Psoas muscle (tissue), 8 donors: ENCODE measurements around the gene ITPR1. TPM values are rescaled to one million over a fixed set of nuclear protein-coding genes. Genes with fewer than 3 reads are reported as not detected.

ENCODE experiments used
- ATAC-seq, 4 donors: fragments of 200-7000 bp; cut with Tn5 transposase; one replicate each; pipeline ENCODE4 v1.9.1; 2020; ENCODE audit warnings: moderate library complexity in 3 of 4, mild to moderate bottlenecking in 2 of 4
- DNase-seq, 2 donors: peaks; one replicate each; pipeline ENCODE4 v3.0.0-alpha.2; 2020
- H3K27ac ChIP-seq: fragments of 200-600 bp; one replicate; pipeline ENCODE4 v1.8.0; 2022
- H3K27me3 ChIP-seq, 3 donors: fragments of 200-600 bp in 1 of 3; one replicate each; pipeline versions ENCODE4 v1.6.1 to v1.8.0; 2013 to 2022; ENCODE audit warnings: low read length in 2 of 3, mild to moderate bottlenecking in 2 of 3, moderate library complexity in 1 of 3; ENCODE audit not compliant: insufficient read depth in 3 of 3
- H3K36me3 ChIP-seq, 2 donors: fragments of 200-600 bp in 1 of 2; one replicate each; pipeline versions ENCODE4 v1.6.1 to v1.8.0; 2013 to 2022; ENCODE audit warnings: low read depth in 1 of 2, mild to moderate bottlenecking in 1 of 2, moderate library complexity in 1 of 2; ENCODE audit not compliant: insufficient read depth in 1 of 2
- H3K4me1 ChIP-seq: fragments of 200-600 bp; one replicate; pipeline ENCODE4 v1.8.0; 2022
- H3K4me3 ChIP-seq: fragments of 200-600 bp; one replicate; pipeline ENCODE4 v1.8.0; 2022; ENCODE audit warnings: mild to moderate bottlenecking
- H3K9me3 ChIP-seq: fragments of 200-600 bp; one replicate; pipeline ENCODE4 v1.8.0; 2022
- WGBS, 3 donors: extraction: QIAGEN DNeasy Blood & Tissue Kit; methylation state at CpG; one replicate each; pipeline versions ENCODE4 v1.1.6 to v1.1.7; 2013; 5-methylcytosine and 5-hydroxymethylcytosine counted together
- intact Hi-C, 2 donors: fragments of 100-400 bp; cut with DNase I; formaldehyde crosslinking; loops; one replicate each; pipeline versions ENCODE4 v1.11.0 to v1.14.2; 2022
- polyA plus RNA-seq, 3 donors: library from polyadenylated mRNA; stranded (reverse); fragments of 200-250 nt; gene quantifications; one replicate each; pipeline ENCODE4 v1.2.3, GENCODE V29; 2013
- total RNA-seq, 4 donors: library from RNA; stranded (reverse); fragmentation: NEBNext Ultra II Directional in 2 of 4; extraction: Animal tissue kit (Norgen Biotek cat#: 25700) in 2 of 4; gene quantifications; one replicate each; pipeline versions ENCODE4 v1.2.1 to v1.2.4, GENCODE V29; 2021 to 2023
- TF ChIP-seq, protein P1 (sequence below): fragments of 200-600 bp; IDR thresholded peaks from one replicate; pipeline ENCODE4 v1.8.0; 2022; ENCODE audit warnings: antibody characterized with exemption
- donor health status: healthy with polysubstance abuse.
- donor health status: DM: no; HTN: no; CAD: no; lungs with moderate emphysema.
- donor health status: Bipolar disorder and iron deficiency.
- donor health status: healthy.
- donor health status: DM: yes; HTN: yes; CAD: no.
- donor health status: DM: no; HTN: no; CAD: no.
- donor health status: DM: no; HTN: no; CAD: no.
- donor health status: DM: yes; HTN: yes; CAD: no.

ITPR1 gene
- total and polyA plus RNA-seq, 7 donors, result 4.4 to 9.2 (median 8.8) TPM

DNA sequence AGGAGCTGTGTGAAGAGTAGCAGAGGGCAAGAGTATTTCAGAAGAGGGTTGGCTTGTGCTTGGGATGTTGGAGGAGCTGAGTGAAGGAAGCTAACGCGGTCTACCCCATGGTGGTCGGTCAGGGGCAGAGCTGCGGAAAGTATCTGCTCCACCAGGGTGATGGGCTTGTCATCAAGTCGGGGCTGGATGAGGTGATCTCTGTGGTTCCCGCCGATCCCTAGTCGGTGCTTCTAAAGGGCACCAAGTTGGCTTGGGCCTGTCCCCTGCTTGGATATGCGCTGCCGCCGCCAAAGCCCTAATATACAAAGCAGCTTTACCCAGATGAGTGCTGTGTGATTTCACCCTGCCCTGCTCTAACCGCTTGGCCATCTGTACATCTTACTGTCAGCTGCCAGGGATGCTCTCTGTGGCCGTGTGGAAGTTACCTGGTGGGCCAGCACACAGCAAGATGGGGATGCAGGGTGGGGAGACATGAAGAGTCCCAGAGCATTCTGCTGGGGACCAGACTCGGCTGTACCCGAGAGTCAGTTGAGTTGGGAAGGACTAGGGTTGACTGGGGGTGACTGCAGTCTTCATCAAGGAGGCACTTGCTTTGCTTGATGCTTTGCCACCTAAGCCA is 260.0 kb downstream of the ITPR1 start:
- no peak overlapping the region for H3K4me3 ChIP-seq
- no peaks in the 10 kb centered on the region for H3K36me3 ChIP-seq
- no peak for ATAC-seq
- TF ChIP-seq, protein P1, sequence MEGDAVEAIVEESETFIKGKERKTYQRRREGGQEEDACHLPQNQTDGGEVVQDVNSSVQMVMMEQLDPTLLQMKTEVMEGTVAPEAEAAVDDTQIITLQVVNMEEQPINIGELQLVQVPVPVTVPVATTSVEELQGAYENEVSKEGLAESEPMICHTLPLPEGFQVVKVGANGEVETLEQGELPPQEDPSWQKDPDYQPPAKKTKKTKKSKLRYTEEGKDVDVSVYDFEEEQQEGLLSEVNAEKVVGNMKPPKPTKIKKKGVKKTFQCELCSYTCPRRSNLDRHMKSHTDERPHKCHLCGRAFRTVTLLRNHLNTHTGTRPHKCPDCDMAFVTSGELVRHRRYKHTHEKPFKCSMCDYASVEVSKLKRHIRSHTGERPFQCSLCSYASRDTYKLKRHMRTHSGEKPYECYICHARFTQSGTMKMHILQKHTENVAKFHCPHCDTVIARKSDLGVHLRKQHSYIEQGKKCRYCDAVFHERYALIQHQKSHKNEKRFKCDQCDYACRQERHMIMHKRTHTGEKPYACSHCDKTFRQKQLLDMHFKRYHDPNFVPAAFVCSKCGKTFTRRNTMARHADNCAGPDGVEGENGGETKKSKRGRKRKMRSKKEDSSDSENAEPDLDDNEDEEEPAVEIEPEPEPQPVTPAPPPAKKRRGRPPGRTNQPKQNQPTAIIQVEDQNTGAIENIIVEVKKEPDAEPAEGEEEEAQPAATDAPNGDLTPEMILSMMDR, result no peak
- H3K4me1 ChIP-seq, result peaks cover 28% of the 10 kb centered on the region
- intact Hi-C loops, result no loop called here
- WGBS, 3 donors, result 95 to 98% (median 97%) methylated on average over 15 of the region's 15 CpGs
- DNase-seq, result no peak
- no peaks in the 10 kb centered on the region for H3K27me3 ChIP-seq
- H3K9me3 ChIP-seq, result no peaks in the 10 kb centered on the region
- H3K27ac ChIP-seq, result no peak overlapping the region

DNA sequence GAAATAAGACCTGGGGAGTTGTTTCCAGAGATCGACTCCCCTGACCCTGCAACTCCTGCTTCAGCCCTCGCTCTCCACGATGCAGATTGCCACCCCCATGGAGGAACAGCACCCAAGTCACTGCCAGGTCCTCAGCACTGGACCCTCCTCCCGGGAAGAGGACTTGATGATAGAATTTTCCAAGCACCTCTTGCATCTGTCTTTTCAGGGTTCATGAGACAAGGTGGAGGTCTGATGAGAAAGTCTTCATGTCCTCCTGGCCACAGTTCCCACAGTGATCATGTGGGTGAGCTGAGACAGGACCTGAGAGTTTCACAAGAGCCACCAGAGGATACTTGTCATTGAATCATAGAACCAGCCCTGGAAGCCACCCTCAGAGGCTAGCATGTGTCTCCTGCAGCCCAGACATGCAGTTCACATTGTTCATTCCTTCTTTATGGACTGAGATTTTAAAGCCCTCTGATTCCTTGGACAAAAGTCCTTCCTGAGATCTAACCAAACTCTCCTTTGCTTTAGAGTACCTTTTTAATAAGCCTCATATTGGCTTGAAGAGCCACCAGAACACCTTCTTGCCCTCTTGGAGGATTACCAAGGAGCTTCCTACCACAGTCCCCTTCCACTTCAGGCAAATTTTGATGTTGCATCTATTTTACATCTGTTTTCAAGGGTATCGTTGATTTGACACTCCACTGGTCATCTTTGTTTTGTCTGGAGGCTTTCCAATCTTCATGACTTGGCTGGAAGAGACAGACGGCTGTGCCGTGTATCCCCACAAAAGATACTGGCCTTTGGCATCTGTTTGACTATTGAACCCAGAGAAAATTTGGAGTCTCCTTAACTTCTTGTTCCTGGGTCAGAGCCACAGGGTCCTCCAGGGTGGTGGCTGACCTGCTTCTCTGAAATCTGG is 261.3 kb downstream of the ITPR1 start:
- intact Hi-C loops, result no loop called here
- Histone ChIP-seq H3K27ac (no peak overlapping the region), H3K9me3 (no peaks in the 10 kb centered on the region), H3K27me3 (no peaks in the 10 kb centered on the region), H3K36me3 (no peaks in the 10 kb centered on the region), H3K4me1 (peaks cover 25% of the 10 kb centered on the region), H3K4me3 (no peak overlapping the region)
- DNase-seq, result no peak
- 62 to 70% (median 65%) methylated on average over 7 of the region's 7 CpGs for WGBS, 3 donors
- ATAC-seq, result no peak
- TF ChIP-seq, protein P1, result no peak

DNA sequence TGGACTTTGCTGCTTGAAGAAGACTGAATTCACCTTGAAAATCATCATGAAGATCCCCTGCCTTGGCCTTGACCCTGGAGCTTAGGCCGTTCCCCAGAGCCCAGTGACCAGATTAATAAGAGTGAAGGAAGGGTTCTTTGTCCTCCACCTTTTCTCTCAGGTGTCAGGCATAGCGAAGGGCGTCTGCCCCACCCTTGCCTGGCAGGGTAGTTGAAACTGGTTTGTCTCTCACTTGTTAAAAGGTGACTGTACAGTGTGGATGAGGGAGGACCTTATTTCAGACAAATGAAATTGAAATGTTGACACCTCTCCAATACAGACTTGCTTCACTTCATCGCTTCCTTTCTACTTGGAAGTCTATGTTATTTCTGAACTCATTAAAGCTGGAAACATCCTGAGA is 262.4 kb downstream of the ITPR1 start:
- H3K4me3 ChIP-seq, result no peak overlapping the region
- ATAC-seq (no peak), DNase-seq (no peak)
- no peaks in the 10 kb centered on the region for H3K27me3 ChIP-seq
- 96 to 97% (median 96%) methylated on average over 4 of the region's 4 CpGs for WGBS, 3 donors
- H3K4me1 ChIP-seq, result peaks cover 21% of the 10 kb centered on the region
- intact Hi-C loops, result no loop called here
- TF ChIP-seq, protein P1, result no peak
- no peaks in the 10 kb centered on the region for H3K9me3 ChIP-seq
- H3K27ac ChIP-seq, result no peak overlapping the region
- H3K36me3 ChIP-seq, result no peaks in the 10 kb centered on the region

DNA sequence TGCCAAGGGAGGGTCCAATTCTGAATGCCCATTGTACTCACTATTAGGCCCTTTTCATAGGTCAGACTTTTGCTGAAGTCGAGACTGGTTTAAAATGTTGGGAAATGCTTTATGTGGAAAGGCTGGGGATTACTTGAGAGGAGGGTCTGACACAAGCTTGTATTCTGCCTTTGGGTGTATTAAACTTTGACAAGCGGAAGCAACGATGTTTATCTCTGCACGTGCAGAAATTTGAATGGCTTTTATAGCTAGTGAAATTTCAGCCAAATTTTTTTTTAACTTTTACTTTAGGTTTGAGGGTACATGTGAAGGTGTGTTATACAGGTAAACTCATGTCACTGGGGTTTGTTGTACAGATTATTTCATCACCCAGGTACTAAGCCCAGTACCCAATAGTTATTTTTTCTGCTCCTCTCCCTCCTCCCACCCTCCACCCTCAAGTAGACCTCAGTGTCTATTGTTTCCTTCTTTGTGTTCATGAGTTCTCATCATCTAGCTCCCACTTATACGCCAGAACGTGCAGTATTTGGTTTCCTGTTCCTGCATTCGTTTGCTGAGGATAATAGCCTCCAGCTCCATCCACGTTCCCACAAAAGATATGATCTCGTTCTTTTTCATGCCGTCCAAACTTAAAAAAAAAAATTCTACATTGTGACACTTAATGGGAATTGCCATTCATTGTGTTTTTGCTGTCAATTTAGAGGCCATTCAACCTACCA is 263.1 kb downstream of the ITPR1 start:
- TF ChIP-seq, protein P1, result no peak
- Histone ChIP-seq H3K36me3 (no peaks in the 10 kb centered on the region), H3K9me3 (no peaks in the 10 kb centered on the region), H3K27me3 (no peaks in the 10 kb centered on the region), H3K4me3 (no peak overlapping the region), H3K27ac (no peak overlapping the region), H3K4me1 (peaks cover 14% of the 10 kb centered on the region)
- intact Hi-C loops, result no loop called here
- no peak for DNase-seq
- 85 to 88% (median 85%) methylated on average over 10 of the region's 10 CpGs for WGBS, 3 donors
- no peak for ATAC-seq
